SU-DHL-6 (cell line): ENCODE data around the gene SLC66A1.

Source experiments
- CTCF ChIP-seq: fragments of 200-600 bp; sonication (generic); IDR thresholded peaks from one replicate; pipeline ENCODE4 v1.5.1; 2017; ENCODE audit warnings: antibody characterized with exemption, mild to moderate bottlenecking, low read length, moderate library complexity; ENCODE audit not compliant: insufficient read depth, poor library complexity, severe bottlenecking
- EZH2phosphoT487 ChIP-seq: fragments of 200-600 bp; sonication (generic), shearing (Covaris generic); conservative IDR thresholded peaks from 2 replicates; pipeline ENCODE4 v1.6.1; 2018; ENCODE audit warnings: mild to moderate bottlenecking, antibody characterized with exemption, low read length, moderate library complexity, mixed read lengths

DNA sequence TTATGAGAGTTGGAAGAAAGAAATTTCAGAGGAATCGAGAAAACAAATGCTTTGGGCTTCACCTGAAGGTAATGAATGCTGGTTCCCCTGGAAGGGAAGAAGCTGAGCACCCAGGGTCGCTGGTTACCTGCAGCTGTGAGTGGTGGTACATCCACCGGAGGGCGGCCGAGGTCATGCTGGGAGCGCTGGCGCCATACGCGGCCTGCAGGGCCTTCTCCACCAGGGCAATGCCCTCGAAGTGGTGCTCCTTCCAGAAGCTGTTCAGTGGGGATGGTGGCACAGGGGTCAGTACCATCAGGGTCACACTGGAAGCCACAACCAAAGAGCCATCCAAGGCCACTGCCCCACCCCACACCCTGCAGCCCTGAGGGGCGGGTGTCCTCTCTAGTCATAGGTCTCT lies 43.7 kb upstream of the SLC66A1 start:
- no peak for TF ChIP-seq CTCF
- no peak for TF ChIP-seq EZH2phosphoT487
